ENCODE results near the gene ETV5.

- TF ChIP-seq SP2 (tag by site-specific recombination; IDR thresholded peaks at IDR 0.05): no peak
- TF ChIP-seq REST (tag by site-specific recombination; IDR thresholded peaks at IDR 0.05): no peak
- TF ChIP-seq, protein P1, sequence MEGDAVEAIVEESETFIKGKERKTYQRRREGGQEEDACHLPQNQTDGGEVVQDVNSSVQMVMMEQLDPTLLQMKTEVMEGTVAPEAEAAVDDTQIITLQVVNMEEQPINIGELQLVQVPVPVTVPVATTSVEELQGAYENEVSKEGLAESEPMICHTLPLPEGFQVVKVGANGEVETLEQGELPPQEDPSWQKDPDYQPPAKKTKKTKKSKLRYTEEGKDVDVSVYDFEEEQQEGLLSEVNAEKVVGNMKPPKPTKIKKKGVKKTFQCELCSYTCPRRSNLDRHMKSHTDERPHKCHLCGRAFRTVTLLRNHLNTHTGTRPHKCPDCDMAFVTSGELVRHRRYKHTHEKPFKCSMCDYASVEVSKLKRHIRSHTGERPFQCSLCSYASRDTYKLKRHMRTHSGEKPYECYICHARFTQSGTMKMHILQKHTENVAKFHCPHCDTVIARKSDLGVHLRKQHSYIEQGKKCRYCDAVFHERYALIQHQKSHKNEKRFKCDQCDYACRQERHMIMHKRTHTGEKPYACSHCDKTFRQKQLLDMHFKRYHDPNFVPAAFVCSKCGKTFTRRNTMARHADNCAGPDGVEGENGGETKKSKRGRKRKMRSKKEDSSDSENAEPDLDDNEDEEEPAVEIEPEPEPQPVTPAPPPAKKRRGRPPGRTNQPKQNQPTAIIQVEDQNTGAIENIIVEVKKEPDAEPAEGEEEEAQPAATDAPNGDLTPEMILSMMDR (tag by site-specific recombination; IDR thresholded peaks at IDR 0.05): no peak
- no peak for TF ChIP-seq ZNF174 (tag by site-specific recombination; IDR thresholded peaks at IDR 0.05)
- TF ChIP-seq, protein P2, sequence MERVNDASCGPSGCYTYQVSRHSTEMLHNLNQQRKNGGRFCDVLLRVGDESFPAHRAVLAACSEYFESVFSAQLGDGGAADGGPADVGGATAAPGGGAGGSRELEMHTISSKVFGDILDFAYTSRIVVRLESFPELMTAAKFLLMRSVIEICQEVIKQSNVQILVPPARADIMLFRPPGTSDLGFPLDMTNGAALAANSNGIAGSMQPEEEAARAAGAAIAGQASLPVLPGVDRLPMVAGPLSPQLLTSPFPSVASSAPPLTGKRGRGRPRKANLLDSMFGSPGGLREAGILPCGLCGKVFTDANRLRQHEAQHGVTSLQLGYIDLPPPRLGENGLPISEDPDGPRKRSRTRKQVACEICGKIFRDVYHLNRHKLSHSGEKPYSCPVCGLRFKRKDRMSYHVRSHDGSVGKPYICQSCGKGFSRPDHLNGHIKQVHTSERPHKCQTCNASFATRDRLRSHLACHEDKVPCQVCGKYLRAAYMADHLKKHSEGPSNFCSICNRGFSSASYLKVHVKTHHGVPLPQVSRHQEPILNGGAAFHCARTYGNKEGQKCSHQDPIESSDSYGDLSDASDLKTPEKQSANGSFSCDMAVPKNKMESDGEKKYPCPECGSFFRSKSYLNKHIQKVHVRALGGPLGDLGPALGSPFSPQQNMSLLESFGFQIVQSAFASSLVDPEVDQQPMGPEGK (tag by site-specific recombination; IDR thresholded peaks at IDR 0.05): no peak
- TF ChIP-seq ZNF16 (tag by site-specific recombination; IDR thresholded peaks at IDR 0.05; ENCODE audit: low read depth): no peak
- no peak for TF ChIP-seq ZNF146 (tag by site-specific recombination; IDR thresholded peaks at IDR 0.05)
These were observed 107.0 kb downstream of the ETV5 start for GRCh38 chr3:186001842-186002241.
